NT2/D1 (cell line): ENCODE data around the gene PLEKHA7.

Experiments
- DNase-seq: peaks from one replicate; pipeline ENCODE4 v3.0.0-alpha.2; 2011; ENCODE audit warnings: low read depth, low spot score
- H3K27me3 ChIP-seq: 2 replicates; pipeline ENCODE4 v1.6.0; 2011; ENCODE audit warnings: mild to moderate bottlenecking; ENCODE audit not compliant: insufficient read length, insufficient read depth
- H3K36me3 ChIP-seq: 2 replicates; pipeline ENCODE4 v1.6.1; 2011; ENCODE audit warnings: mild to moderate bottlenecking, low read length, mixed read lengths; ENCODE audit not compliant: insufficient read depth, insufficient read length
- H3K4me1 ChIP-seq: 2 replicates; pipeline ENCODE4 v1.5.1; 2011; ENCODE audit not compliant: insufficient read depth, insufficient read length
- H3K4me3 ChIP-seq: 2 replicates; pipeline ENCODE4 v1.5.1; 2011; ENCODE audit warnings: low read depth; ENCODE audit not compliant: insufficient read length
- H3K9ac ChIP-seq: 2 replicates; pipeline ENCODE4 v1.6.0; 2011; ENCODE audit warnings: low read depth; ENCODE audit not compliant: insufficient read length
- H3K9me3 ChIP-seq: 2 replicates; pipeline ENCODE4 v1.5.1; 2011; ENCODE audit warnings: mild to moderate bottlenecking, low read length; ENCODE audit not compliant: insufficient read depth
- SUZ12 ChIP-seq: IDR thresholded peaks from 2 replicates; pipeline ENCODE4 v1.6.1; 2011; ENCODE audit not compliant: insufficient read length, insufficient read depth; ENCODE audit errors: extremely low read depth
- YY1 ChIP-seq: IDR thresholded peaks from 2 replicates; pipeline ENCODE4 v1.6.1; 2011; ENCODE audit not compliant: insufficient read length, insufficient read depth
- ZNF274 ChIP-seq: IDR thresholded peaks from 2 replicates; pipeline ENCODE4 v1.6.1; 2011; ENCODE audit warnings: mild to moderate bottlenecking, low read depth, low read length

The PLEKHA7 gene

DNA sequence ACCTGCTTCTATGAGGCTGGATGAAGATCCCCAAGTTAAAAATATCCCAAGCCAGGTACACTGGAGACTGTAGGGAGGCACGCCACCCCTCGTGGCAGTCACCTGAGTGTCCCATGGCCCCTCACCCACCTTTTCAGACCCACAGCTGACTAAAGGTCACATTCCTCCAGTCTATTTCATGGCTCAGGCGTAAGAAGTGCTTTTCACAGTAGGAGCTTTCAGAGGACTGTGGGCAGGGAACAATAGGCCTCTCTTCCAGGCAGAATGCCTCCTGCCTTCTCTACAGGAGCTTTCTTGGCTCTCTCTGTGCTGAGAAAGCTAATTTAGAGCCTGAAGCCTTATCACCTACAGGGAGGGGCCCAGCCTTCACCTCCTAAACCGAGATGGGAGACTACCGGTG is 201.9 kb downstream of the PLEKHA7 start:
- no peak overlapping the region for H3K9ac ChIP-seq

DNA sequence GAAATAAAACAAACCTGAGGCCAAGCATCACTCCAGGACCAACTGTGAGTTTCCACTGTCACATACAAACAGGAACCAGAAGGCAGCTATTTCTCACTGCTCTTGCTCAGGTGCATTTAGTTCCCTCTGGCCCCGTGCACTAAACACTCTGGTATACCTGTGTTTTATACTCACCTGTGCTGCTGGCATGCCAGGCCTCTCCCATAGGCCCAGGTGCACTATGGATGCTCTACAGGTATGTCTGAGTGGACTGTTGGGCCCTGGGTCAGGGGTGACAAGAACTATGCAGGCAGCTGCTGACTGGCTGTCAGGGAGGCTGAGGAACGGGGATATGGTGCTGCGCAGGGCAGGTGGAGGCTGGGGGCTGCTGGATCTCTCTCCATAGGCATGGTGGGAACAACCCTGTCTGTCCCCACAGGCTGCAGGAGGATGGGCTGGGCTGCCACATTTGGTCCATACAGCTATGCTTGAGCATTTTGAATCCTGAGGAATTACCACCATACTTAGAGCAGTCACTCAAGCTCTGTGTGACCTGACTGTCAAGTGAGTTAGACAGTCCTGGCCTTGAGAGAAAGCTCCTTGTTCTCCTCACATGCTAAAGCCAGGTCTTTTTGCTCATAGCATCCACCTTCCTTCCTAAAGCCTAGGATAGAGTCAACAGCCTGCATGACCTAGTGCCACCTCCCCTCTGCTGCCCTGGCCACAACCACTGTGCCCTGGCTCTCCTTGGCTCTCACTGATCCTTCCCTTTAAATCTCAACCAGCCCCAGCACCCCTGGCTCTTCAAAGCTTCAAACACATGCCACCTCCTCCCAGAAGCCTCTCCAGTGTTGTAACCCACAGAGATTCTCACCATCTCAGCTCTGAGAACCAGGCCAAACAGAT is 202.8 kb downstream of the PLEKHA7 start:
- Histone ChIP-seq H3K4me1 (peaks cover 15% of the 10 kb centered on the region), H3K9ac (no peak overlapping the region), H3K4me3 (no peak overlapping the region), H3K9me3 (no peaks in the 10 kb centered on the region), H3K36me3 (peaks cover 2% of the 10 kb centered on the region), H3K27me3 (no peaks in the 10 kb centered on the region)
- TF ChIP-seq ZNF274, result no peak
- no peak for TF ChIP-seq SUZ12
- no peak for TF ChIP-seq YY1
- no peak for DNase-seq

More for the DNA sequence above, 201.9 kb downstream of the PLEKHA7 start:
- Histone ChIP-seq H3K4me1 (peaks cover 15% of the 10 kb centered on the region), H3K36me3 (peaks cover 4% of the 10 kb centered on the region), H3K4me3 (no peak overlapping the region), H3K27me3 (no peaks in the 10 kb centered on the region), H3K9me3 (no peaks in the 10 kb centered on the region)
- peak; percentile 32 for DNase-seq
- TF ChIP-seq ZNF274 (no peak), YY1 (no peak)

DNA sequence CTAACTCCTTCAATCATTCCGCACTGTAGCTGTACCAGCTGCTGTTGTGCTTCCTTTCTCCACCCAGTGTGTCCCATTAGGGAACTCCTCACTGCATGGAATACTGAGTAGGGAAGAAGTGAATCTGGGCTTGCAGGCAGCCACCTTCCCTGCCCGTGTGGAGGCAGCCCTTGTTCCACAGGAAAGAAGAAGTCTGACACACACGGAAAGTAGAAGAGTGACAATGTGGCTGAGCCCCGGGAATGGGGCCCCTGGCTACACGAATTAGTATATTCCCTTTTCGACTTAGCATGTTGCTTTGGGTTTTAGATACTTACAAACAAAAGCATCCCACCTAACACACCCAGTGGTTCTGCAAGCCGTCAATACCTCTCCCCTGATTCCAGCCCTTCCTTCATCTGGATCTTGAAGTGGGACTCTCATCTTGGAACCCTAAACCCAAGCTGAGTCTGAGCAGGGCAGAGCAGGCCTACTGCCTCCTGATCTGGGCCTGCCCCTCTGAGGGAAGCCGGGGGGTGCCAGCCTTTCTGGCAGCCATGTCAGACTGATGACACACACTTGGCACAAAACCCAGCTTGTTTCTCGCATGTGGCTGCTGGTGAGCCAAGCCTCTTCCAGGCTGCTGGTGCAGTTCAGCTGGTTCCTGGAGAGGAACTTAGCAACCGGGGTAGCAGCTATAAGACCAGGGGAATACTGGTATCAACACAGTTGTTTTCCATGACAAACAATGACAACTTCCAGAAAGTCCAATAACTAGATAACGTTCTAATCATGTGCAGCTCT is 204.1 kb downstream of the PLEKHA7 start:
- Histone ChIP-seq H3K4me3 (no peak overlapping the region), H3K9ac (no peak overlapping the region), H3K4me1 (peaks cover 15% of the 10 kb centered on the region), H3K27me3 (no peaks in the 10 kb centered on the region), H3K9me3 (no peaks in the 10 kb centered on the region), H3K36me3 (no peaks in the 10 kb centered on the region)
- DNase-seq, result no peak
- TF ChIP-seq YY1 (no peak), ZNF274 (no peak), SUZ12 (no peak)

DNA sequence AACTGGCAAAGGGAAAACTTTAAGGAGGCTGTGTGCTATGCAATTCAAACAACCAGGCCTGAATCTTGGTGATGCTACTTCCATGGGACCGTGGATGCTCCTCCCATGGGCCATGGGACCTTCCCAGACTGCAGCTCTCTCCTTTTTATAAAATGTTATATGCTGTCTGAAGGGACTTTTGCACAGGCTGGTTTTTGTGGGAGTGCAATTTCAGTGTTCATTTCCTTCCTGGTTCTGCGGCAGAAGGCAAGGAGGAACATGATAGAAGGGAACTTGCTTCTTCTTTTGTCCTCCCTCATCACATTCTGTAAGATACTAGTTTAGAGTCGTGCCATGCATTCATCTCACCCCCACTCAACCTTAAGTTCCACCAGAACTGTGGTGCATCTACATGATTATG is 206.9 kb downstream of the PLEKHA7 start:
- Histone ChIP-seq H3K9me3 (no peaks in the 10 kb centered on the region), H3K4me3 (no peak overlapping the region), H3K9ac (no peak overlapping the region), H3K36me3 (peaks cover 3% of the 10 kb centered on the region), H3K27me3 (no peaks in the 10 kb centered on the region), H3K4me1 (peaks cover 8% of the 10 kb centered on the region)
- DNase-seq, result no peak
- no peak for TF ChIP-seq ZNF274
- no peak for TF ChIP-seq SUZ12
- no peak for TF ChIP-seq YY1

DNA sequence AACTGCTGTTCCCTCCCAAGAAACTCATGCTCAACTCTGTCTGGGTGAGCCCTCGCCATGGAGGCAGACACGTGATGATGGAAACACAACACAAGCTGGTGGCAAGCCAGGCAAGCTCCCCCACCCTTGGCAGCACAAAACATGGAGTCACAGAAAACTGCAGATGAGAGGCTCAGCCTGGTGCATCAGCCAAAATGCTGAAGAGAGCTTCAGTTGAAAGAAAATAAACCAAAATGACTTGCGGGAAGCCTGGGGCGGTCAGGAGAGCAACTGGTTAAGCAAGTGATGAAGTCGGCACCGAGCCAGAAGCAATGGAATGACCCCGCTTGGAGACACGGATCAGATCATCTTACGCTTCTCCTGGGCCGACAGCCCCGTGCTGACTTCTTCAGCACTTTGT is 207.4 kb downstream of the PLEKHA7 start:
- Histone ChIP-seq H3K36me3 (peaks cover 3% of the 10 kb centered on the region), H3K27me3 (no peaks in the 10 kb centered on the region), H3K4me3 (no peak overlapping the region), H3K9me3 (no peaks in the 10 kb centered on the region), H3K4me1 (peaks cover 8% of the 10 kb centered on the region), H3K9ac (no peak overlapping the region)
- no peak for TF ChIP-seq SUZ12
- no peak for TF ChIP-seq YY1
- TF ChIP-seq ZNF274, result no peak
- DNase-seq, result no peak

DNA sequence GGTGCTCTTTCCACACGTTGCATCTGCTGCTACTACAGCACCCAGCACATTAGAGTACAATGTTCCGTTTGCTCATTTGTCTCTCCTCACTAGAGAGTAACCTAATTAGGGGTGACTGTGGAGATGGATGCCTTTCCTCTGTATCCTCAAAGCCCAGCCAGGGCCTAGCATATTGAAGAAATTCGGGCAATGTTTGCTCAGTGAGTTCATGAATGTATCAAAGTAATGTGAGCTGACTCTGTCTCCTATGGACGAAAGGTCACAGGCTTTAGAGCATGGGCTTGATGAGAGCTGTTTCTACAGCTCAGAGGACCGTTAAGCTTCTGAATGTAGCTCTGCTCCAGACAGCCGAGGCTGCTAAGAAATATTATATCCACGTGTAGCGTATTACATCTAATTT is 208.3 kb downstream of the PLEKHA7 start:
- Histone ChIP-seq H3K27me3 (no peaks in the 10 kb centered on the region), H3K9me3 (no peaks in the 10 kb centered on the region), H3K36me3 (peaks cover 3% of the 10 kb centered on the region), H3K9ac (no peak overlapping the region), H3K4me3 (no peak overlapping the region), H3K4me1 (peaks cover 3% of the 10 kb centered on the region)
- no peak for DNase-seq
- TF ChIP-seq SUZ12 (no peak), YY1 (no peak), ZNF274 (no peak)
